PC-9 (cell line): Measurements from ENCODE around the gene PI4KA. TPM values are rescaled to one million over a fixed set of nuclear protein-coding genes. Genes with fewer than 3 reads are reported as not detected.

Source experiments
- BruUV-seq: library from RNA; stranded (reverse); fragments of 400-500 nt; replicated peaks from 2 replicates; lab custom pipeline; 2021; lab: Mats Ljungman, UMichigan
- CTCF ChIA-PET: fragments of 300-600 bp; sonication (Branson Sonifier 250); formaldehyde crosslinking; loops from one replicate; lab custom pipeline; 2022; ENCODE audit warnings: antibody characterized with exemption; lab: Charles Lee
- POLR2A ChIA-PET: fragments of 300-600 bp; sonication (Branson Sonifier 250); formaldehyde crosslinking; loops from one replicate; lab custom pipeline; 2022; ENCODE audit warnings: antibody characterized with exemption; ENCODE audit not compliant: unreplicated experiment; lab: Charles Lee
- DNase-seq, 2 experiments: peaks; one replicate each; pipeline versions ENCODE4 v3.0.0 to v3.0.0-alpha.2; 2015 to 2022; ENCODE audit warnings: mixed read lengths in 1 of 2
- H2AFZ ChIP-seq: fragments of 200-600 bp; sonication (generic); 2 replicates; pipeline ENCODE4 v1.8.1; 2017; ENCODE audit warnings: antibody characterized with exemption
- H3F3A ChIP-seq: fragments of 200-600 bp; sonication (generic); 2 replicates; pipeline ENCODE4 v1.8.1; 2017; ENCODE audit warnings: antibody characterized with exemption, mild to moderate bottlenecking, low read depth; ENCODE audit not compliant: insufficient read depth
- H3K27ac ChIP-seq: fragments of 200-600 bp; sonication (generic); 2 replicates; pipeline ENCODE4 v1.6.1; 2016; ENCODE audit warnings: mixed run types
- H3K27me3 ChIP-seq: fragments of 200-600 bp; sonication (generic); 2 replicates; pipeline ENCODE4 v1.6.1; 2016; ENCODE audit warnings: low read depth, mixed run types; ENCODE audit not compliant: insufficient read depth
- H3K36me3 ChIP-seq: fragments of 200-600 bp; sonication (generic); 2 replicates; pipeline ENCODE4 v1.6.1; 2016; ENCODE audit warnings: low read depth, mixed run types
- H3K4me1 ChIP-seq: fragments of 200-600 bp; sonication (generic); replicated peaks from 2 replicates; pipeline ENCODE4 v1.6.1; 2016; ENCODE audit warnings: mixed run types; ENCODE audit not compliant: insufficient read depth
- H3K4me2 ChIP-seq: fragments of 200-600 bp; sonication (generic); 2 replicates; pipeline ENCODE4 v1.6.1; 2017; ENCODE audit warnings: mixed run types
- H3K4me3 ChIP-seq: fragments of 200-600 bp; sonication (generic); 2 replicates; pipeline ENCODE4 v1.6.1; 2016; ENCODE audit warnings: mixed run types
- H3K79me2 ChIP-seq: fragments of 200-600 bp; sonication (generic); 2 replicates; pipeline ENCODE4 v1.6.1; 2017; ENCODE audit warnings: low read depth, mixed run types
- H3K9me2 ChIP-seq: fragments of 200-600 bp; sonication (generic); 2 replicates; pipeline ENCODE4 v1.8.1; 2017; ENCODE audit warnings: mild to moderate bottlenecking; ENCODE audit not compliant: insufficient read depth
- H3K9me3 ChIP-seq: fragments of 200-600 bp; sonication (generic); 2 replicates; pipeline ENCODE4 v1.8.1; 2016; ENCODE audit warnings: low read depth; ENCODE audit not compliant: insufficient read depth
- H4K20me1 ChIP-seq: fragments of 200-600 bp; sonication (generic); 2 replicates; pipeline ENCODE4 v1.8.1; 2017; ENCODE audit not compliant: insufficient read depth
- EZH2 ChIP-seq: fragments of 200-600 bp; sonication (generic); IDR thresholded peaks from 2 replicates; pipeline ENCODE4 v1.8.0; 2017; ENCODE audit warnings: antibody characterized with exemption, low read depth
- intact Hi-C: fragments of 100-400 bp; cut with micrococcal nuclease; formaldehyde crosslinking; loops from one replicate; pipeline ENCODE4 v1.10.0; 2022; ENCODE audit not compliant: unreplicated experiment
- total RNA-seq: library from RNA; stranded (reverse); gene quantifications from 2 replicates; pipeline ENCODE4 v1.2.3, GENCODE V29; 2021
- TF ChIP-seq, protein P1 (sequence below): fragments of 200-600 bp; sonication (generic); conservative IDR thresholded peaks from 2 replicates; pipeline ENCODE4 v1.6.1; 2017; ENCODE audit warnings: mixed run types, antibody characterized with exemption, mild to moderate bottlenecking, moderate library complexity

PI4KA gene
- total RNA-seq, 1 experiment from 2014 or later, result 27.9 TPM

DNA sequence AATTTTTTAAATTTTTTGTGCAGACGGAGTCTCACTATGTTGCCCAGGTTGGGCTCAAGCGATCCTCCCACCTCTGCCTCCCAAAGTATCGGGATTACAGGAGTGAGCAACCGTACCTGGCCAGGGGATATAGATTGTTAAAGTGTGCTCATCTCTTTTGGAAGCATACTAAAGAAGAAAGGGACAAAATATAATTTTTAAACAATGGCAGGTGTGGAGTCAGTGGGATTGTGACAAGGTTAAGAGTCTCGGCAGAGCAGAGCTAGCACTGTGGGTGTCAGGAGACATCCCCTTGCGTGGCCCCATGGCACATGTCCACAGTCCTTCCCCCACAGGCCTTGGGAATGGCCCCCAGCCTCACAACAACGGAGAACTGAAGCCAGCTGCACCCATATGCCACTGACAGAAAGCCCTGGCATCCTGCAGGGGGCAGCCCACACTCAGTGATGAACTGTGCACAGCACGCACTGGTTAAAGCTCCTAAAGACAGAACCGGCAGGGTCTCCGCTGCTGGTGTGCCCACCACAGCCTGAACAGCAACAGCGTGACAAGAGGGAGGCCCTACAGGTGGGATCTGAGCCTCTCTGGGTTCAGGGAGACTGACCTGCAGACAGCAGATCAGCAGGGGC is 54.8 kb downstream of the PI4KA start:
- TF ChIP-seq, protein P1, sequence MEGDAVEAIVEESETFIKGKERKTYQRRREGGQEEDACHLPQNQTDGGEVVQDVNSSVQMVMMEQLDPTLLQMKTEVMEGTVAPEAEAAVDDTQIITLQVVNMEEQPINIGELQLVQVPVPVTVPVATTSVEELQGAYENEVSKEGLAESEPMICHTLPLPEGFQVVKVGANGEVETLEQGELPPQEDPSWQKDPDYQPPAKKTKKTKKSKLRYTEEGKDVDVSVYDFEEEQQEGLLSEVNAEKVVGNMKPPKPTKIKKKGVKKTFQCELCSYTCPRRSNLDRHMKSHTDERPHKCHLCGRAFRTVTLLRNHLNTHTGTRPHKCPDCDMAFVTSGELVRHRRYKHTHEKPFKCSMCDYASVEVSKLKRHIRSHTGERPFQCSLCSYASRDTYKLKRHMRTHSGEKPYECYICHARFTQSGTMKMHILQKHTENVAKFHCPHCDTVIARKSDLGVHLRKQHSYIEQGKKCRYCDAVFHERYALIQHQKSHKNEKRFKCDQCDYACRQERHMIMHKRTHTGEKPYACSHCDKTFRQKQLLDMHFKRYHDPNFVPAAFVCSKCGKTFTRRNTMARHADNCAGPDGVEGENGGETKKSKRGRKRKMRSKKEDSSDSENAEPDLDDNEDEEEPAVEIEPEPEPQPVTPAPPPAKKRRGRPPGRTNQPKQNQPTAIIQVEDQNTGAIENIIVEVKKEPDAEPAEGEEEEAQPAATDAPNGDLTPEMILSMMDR, result peak; percentile 67
- TF ChIP-seq EZH2, result no peak
- DNase-seq, result peak in 1 of 2 experiments; percentile 34
- no peaks in the 10 kb centered on the region for H3K36me3 ChIP-seq
- ChIA-PET POLR2A (no interaction called here), CTCF (interaction anchor here (1.0 kb wide), 1 partner anchor 24 kb away, joined by 5 read pairs; no protein-coding TSS in a partner anchor)
- BruUV-seq, result no TSS peak
- no peaks in the 10 kb centered on the region for H3K27me3 ChIP-seq
- H4K20me1 ChIP-seq, result no peaks in the 10 kb centered on the region
- H3K9me3 ChIP-seq, result no peaks in the 10 kb centered on the region
- no peak overlapping the region for H3K4me2 ChIP-seq
- peaks cover 23% of the 10 kb centered on the region for H3F3A ChIP-seq
- peaks cover 34% of the 10 kb centered on the region for H3K4me1 ChIP-seq
- H3K4me3 ChIP-seq, result no peak overlapping the region
- intact Hi-C loops, result loop anchor here (5.0 kb wide), 1 partner anchor 83 kb away; no protein-coding TSS in a partner anchor
- no peaks in the 10 kb centered on the region for H3K79me2 ChIP-seq
- H2AFZ ChIP-seq, result no peak overlapping the region
- H3K9me2 ChIP-seq, result no peaks in the 10 kb centered on the region
- no peak overlapping the region for H3K27ac ChIP-seq

- BruUV-seq, result no TSS peak
- ChIA-PET POLR2A (no interaction called here), CTCF (no interaction called here)
- peaks cover 36% of the 10 kb centered on the region for H3K4me1 ChIP-seq
- no peaks in the 10 kb centered on the region for H3K79me2 ChIP-seq
- DNase-seq, result no peak
- no peaks in the 10 kb centered on the region for H3K27me3 ChIP-seq
- no peak for TF ChIP-seq EZH2
- TF ChIP-seq, protein P1, result no peak
- H3K4me2 ChIP-seq, result no peak overlapping the region
- intact Hi-C loops, result loop anchor here (5.0 kb wide), 1 partner anchor 84 kb away; no protein-coding TSS in a partner anchor
- peaks cover 24% of the 10 kb centered on the region for H3F3A ChIP-seq
- H3K4me3 ChIP-seq, result no peak overlapping the region
- H3K9me3 ChIP-seq, result no peaks in the 10 kb centered on the region
- H3K36me3 ChIP-seq, result no peaks in the 10 kb centered on the region
- H3K27ac ChIP-seq, result no peak overlapping the region
- no peaks in the 10 kb centered on the region for H4K20me1 ChIP-seq
- no peaks in the 10 kb centered on the region for H3K9me2 ChIP-seq
- no peak overlapping the region for H2AFZ ChIP-seq
Measured at GRCh38 chr22:20802922-20803553, 55.6 kb downstream of the PI4KA start.

- H2AFZ ChIP-seq, result no peak overlapping the region
- H3K27me3 ChIP-seq, result no peaks in the 10 kb centered on the region
- BruUV-seq, result no TSS peak
- H3K79me2 ChIP-seq, result no peaks in the 10 kb centered on the region
- no peak overlapping the region for H3K4me2 ChIP-seq
- H3K9me3 ChIP-seq, result no peaks in the 10 kb centered on the region
- ChIA-PET POLR2A (no interaction called here), CTCF (no interaction called here)
- H3K4me1 ChIP-seq, result peaks cover 32% of the 10 kb centered on the region
- no peak for TF ChIP-seq EZH2
- TF ChIP-seq, protein P1, result no peak
- no peak overlapping the region for H3K27ac ChIP-seq
- no peak for DNase-seq
- H3K4me3 ChIP-seq, result no peak overlapping the region
- H3F3A ChIP-seq, result peaks cover 24% of the 10 kb centered on the region
- no peaks in the 10 kb centered on the region for H3K36me3 ChIP-seq
- H4K20me1 ChIP-seq, result no peaks in the 10 kb centered on the region
- H3K9me2 ChIP-seq, result no peaks in the 10 kb centered on the region
- intact Hi-C loops, result loop anchor here (5.0 kb wide), 1 partner anchor 85 kb away; no protein-coding TSS in a partner anchor
Measured at GRCh38 chr22:20802452-20802851, 56.2 kb downstream of the PI4KA start.
